Measurements from ENCODE around the gene ZNF549. TPM values are rescaled to one million over a fixed set of nuclear protein-coding genes. Genes with fewer than 3 reads are reported as not detected.
A peak's percentile ranks its signal among the peaks of the same experiment; 100 is the strongest.

Gene ZNF549
- total RNA-seq, 1 experiment from 2014 or later, result not detected

DNA sequence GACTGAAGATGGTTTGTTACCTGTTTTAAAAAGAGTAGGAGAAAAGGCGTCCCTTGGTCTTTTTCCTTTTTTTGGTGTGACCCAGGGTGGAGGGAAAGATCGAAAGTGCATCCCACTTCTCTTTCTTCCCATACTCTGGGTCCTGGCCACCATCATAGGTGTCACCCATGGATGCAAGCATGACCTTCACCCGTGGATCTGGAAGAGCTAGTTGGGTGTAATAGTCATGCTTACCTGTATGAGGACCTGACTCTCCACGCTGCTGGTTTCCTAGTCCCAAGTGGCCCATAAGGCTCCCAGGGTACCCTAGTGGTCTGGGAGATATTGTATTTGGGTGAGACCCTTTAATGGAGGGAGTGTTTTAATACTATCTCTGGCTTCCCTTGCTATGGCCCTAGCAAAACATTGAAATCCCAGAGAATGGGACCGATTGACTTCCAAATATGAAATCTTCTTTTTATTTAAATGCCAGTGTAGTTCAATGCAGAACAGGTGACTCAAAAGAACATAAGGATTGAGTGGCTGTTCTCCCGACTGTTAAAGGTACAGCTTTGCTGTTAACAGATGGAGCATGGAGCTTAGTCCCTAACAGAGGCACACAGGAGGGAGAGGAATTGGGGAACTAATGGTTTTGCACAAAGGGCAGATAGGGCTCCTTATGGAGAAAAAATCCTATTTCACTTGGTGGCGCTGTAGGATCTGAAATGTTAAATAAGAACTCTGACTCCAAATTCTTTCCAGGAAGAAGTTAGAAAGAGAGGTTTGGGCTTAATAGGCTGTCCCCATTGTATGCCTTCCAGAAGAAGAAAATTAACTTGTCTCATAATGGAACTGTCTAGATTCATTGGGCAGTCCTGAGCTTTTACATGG is 39.5 kb downstream of the ZNF549 start:
- Histone ChIP-seq H3K4me3 (replicated peaks in 1 of 2; ENCODE audit: low read depth in 1 of 2, low read length in 2 of 2) (no peak overlapping the region), H3K36me3 (ENCODE audit: control insufficient read depth in 1 of 2, insufficient read depth in 2 of 2, low read length in 2 of 2) (no peaks in the 10 kb centered on the region), H3K9me3 (ENCODE audit: control insufficient read depth in 1 of 2, insufficient read depth in 1 of 2, low read depth in 1 of 2, low read length in 2 of 2) (peaks cover 41 to 50% of the 10 kb centered on the region in 2 experiments; a peak in 2 of 4 replicates), H3K9ac (ENCODE audit: low read length) (no peak overlapping the region), H3K27ac (ENCODE audit: low read depth, low read length) (no peak overlapping the region), H4K20me1 (ENCODE audit: insufficient read depth) (no peaks in the 10 kb centered on the region), H2AFZ (ENCODE audit: low read depth, low read length, poor library complexity, severe bottlenecking) (no peak overlapping the region), H3K9me2 (ENCODE audit: insufficient read depth) (no peaks in the 10 kb centered on the region), H3K4me2 (ENCODE audit: low read length) (no peak overlapping the region), H3K4me1 (ENCODE audit: control insufficient read depth in 1 of 2, insufficient read depth in 2 of 2, low read length in 2 of 2) (no peaks in the 10 kb centered on the region), H3K79me2 (ENCODE audit: insufficient read depth, low read length) (no peaks in the 10 kb centered on the region), H3K27me3 (ENCODE audit: insufficient read depth, low read length) (no peaks in the 10 kb centered on the region)
- intact Hi-C loops (cut with micrococcal nuclease), result no loop called here
- DNase-seq (ENCODE audit: low read depth, low spot score) (peak; percentile 34), ATAC-seq (no peak)
- TF ChIP-seq, protein P1, sequence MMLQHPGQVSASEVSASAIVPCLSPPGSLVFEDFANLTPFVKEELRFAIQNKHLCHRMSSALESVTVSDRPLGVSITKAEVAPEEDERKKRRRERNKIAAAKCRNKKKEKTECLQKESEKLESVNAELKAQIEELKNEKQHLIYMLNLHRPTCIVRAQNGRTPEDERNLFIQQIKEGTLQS (IDR thresholded peaks at IDR 0.05), result no peak
- TF ChIP-seq JUND (IDR thresholded peaks at IDR 0.05) (no peak), EGR1 (IDR thresholded peaks at IDR 0.05; ENCODE audit: low read depth) (no peak), ELF1 (IDR thresholded peaks at IDR 0.05; ENCODE audit: borderline replicate concordance, low read depth) (no peak), CBX3 (IDR thresholded peaks at IDR 0.05; ENCODE audit: low read depth) (peak; percentile 98), ZNF274 (IDR thresholded peaks at IDR 0.05; ENCODE audit: low read depth, low read length) (no peak), RAD21 (IDR thresholded peaks at IDR 0.05; ENCODE audit: low read depth) (0 out of 2 replicates have a peak, but pooled peaks have one; percentile 19), EZH2phosphoT487 (IDR thresholded peaks at IDR 0.05; ENCODE audit: borderline replicate concordance) (no peak), EZH2 (IDR thresholded peaks at IDR 0.05) (no peak), ZFX (IDR thresholded peaks at IDR 0.05) (no peak), CEBPB (IDR thresholded peaks at IDR 0.05; ENCODE audit: low read depth) (no peak), YY1 (IDR thresholded peaks at IDR 0.05; ENCODE audit: extremely low read depth, insufficient replicate concordance, low read depth, low read length) (no peak), SP1 (IDR thresholded peaks at IDR 0.05; ENCODE audit: low read depth) (no peak), SIN3A (IDR thresholded peaks at IDR 0.05; ENCODE audit: low read depth) (no peak)
- TF ChIP-seq, protein P2, sequence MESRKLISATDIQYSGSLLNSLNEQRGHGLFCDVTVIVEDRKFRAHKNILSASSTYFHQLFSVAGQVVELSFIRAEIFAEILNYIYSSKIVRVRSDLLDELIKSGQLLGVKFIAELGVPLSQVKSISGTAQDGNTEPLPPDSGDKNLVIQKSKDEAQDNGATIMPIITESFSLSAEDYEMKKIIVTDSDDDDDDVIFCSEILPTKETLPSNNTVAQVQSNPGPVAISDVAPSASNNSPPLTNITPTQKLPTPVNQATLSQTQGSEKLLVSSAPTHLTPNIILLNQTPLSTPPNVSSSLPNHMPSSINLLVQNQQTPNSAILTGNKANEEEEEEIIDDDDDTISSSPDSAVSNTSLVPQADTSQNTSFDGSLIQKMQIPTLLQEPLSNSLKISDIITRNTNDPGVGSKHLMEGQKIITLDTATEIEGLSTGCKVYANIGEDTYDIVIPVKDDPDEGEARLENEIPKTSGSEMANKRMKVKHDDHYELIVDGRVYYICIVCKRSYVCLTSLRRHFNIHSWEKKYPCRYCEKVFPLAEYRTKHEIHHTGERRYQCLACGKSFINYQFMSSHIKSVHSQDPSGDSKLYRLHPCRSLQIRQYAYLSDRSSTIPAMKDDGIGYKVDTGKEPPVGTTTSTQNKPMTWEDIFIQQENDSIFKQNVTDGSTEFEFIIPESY (IDR thresholded peaks at IDR 0.05; ENCODE audit: extremely low read depth, insufficient replicate concordance, low read length), result no peak
- ChIA-PET RAD21 (ENCODE audit: low non-redundant PET in 1 of 2, low total read pairs in 2 of 2, uncharacterized antibody in 2 of 2, unreplicated experiment in 2 of 2) (no interaction called here), POLR2A (no interaction called here), CTCF (no interaction called here)
- no TSS peak for BruUV-seq (replicated peaks)
